ENCODE data around the gene UBQLNL. TPM values are rescaled to one million over a fixed set of nuclear protein-coding genes. Genes with fewer than 3 reads are reported as not detected.

UBQLNL gene
- total RNA-seq, 2 experiments from 2014 or later: 0.19 to 0.55 TPM

DNA sequence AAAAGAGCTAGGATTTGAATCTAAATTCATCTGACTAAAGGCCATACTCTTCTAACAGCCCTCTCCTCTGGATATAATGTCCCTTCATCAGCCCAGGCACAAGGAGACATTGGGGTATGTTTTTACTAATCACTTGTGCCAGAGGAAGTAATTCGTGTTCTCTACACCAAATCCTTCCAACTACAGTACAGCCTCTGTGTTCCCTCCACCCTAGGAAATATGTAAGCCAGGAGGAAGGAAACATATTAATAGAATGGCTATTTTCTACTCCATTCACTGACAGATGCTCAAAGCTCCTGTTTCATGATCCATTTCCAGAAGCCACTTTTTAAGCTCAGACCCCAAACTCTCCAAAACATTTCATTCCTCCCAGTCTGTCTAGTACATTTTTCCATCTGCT lies 12.0 kb upstream of the UBQLNL start:
- ATAC-seq (no peak), DNase-seq (no peak)
- Mint-ChIP-seq H3K4me1 (no peaks in the 10 kb centered on the region), H3K36me3 (no peaks in the 10 kb centered on the region), H3K27me3 (peaks cover 2% of the 10 kb centered on the region), H3K27ac (no peak overlapping the region), H3K9me3 (ENCODE audit: low read depth) (no peaks in the 10 kb centered on the region), H3K4me3 (no peak overlapping the region)
- CTCF ChIA-PET: no interaction called here

DNA sequence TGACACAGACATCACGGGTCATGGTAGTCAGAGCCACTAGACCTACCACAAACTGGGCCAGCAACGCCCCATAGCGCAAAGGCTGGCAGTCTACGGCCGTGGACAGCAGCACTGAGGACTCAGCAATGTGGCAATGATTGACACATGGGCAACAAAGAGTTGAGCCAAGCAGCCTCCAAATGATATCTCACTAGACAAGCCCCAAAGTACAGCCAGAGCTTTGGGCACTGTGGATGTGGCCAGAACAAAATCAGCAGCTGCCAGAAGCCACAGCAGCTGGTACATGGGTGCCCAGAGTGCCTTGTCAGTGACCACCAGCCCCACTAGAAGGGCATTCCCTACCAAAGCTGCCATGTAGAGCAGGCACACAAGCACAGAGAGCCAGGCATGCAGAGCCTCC lies 11.2 kb upstream of the UBQLNL start:
- no peaks in the 10 kb centered on the region for H3K36me3 Mint-ChIP-seq
- DNase-seq: no peak
- H3K4me1 Mint-ChIP-seq: no peaks in the 10 kb centered on the region
- H3K27ac Mint-ChIP-seq: no peak overlapping the region
- ATAC-seq: no peak
- no peaks in the 10 kb centered on the region for H3K9me3 Mint-ChIP-seq (ENCODE audit: low read depth)
- CTCF ChIA-PET: no interaction called here
- no peak overlapping the region for H3K4me3 Mint-ChIP-seq
- H3K27me3 Mint-ChIP-seq: peaks cover 2% of the 10 kb centered on the region

GRCh38 chr11:5524756-5525155 lies 8.3 kb upstream of the UBQLNL start:
- Mint-ChIP-seq H3K36me3 (no peaks in the 10 kb centered on the region), H3K9me3 (ENCODE audit: low read depth) (no peaks in the 10 kb centered on the region), H3K4me1 (no peaks in the 10 kb centered on the region), H3K27ac (no peak overlapping the region), H3K4me3 (no peak overlapping the region), H3K27me3 (no peaks in the 10 kb centered on the region)
- DNase-seq (no peak), ATAC-seq (no peak)
- CTCF ChIA-PET: no interaction called here

DNA sequence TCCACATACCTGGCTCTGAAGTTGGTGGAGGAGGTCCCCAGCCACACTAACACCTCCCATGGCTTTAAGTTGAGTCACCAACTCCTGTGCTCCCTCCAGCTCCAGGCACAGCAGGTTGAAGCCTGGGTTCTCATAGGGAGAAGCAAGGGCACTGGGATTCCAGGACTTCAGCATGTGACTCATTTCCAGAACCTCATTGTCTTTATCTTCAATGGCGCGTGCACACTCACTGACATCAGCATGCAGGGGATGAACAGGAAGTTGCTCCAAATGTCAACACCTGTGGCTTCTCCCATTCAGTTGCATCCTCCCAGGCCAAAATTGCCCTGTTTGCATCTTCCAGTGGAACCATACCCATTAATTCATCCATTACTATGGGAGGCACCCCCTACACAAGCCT lies 5.8 kb upstream of the UBQLNL start:
- no peaks in the 10 kb centered on the region for H3K27me3 Mint-ChIP-seq
- CTCF ChIA-PET: no interaction called here
- no peaks in the 10 kb centered on the region for H3K9me3 Mint-ChIP-seq (ENCODE audit: low read depth)
- no peak for DNase-seq
- H3K27ac Mint-ChIP-seq: no peak overlapping the region
- ATAC-seq: no peak
- no peak overlapping the region for H3K4me3 Mint-ChIP-seq
- H3K4me1 Mint-ChIP-seq: no peaks in the 10 kb centered on the region
- no peaks in the 10 kb centered on the region for H3K36me3 Mint-ChIP-seq

GRCh38 chr11:5521540-5521939 lies 5.0 kb upstream of the UBQLNL start:
- Mint-ChIP-seq H3K27ac (no peak overlapping the region), H3K9me3 (ENCODE audit: low read depth) (no peaks in the 10 kb centered on the region), H3K36me3 (no peaks in the 10 kb centered on the region), H3K4me1 (no peaks in the 10 kb centered on the region), H3K4me3 (no peak overlapping the region), H3K27me3 (no peaks in the 10 kb centered on the region)
- ATAC-seq (no peak), DNase-seq (no peak)
- CTCF ChIA-PET: no interaction called here

GRCh38 chr11:5514841-5515240 lies 1.7 kb downstream of the UBQLNL start:
- H3K27me3 Mint-ChIP-seq: peaks cover 17% of the 10 kb centered on the region

GRCh38 chr11:5509803-5510202 lies 6.7 kb downstream of the UBQLNL start, which contains the start of gene UBQLN3:
Gene UBQLN3, minus strand, starts transcription at chr11:5509957. Its CDS starts 399 bp downstream, at chr11:5509558.
- no peaks in the 10 kb centered on the region for H3K9me3 Mint-ChIP-seq (ENCODE audit: low read depth)
- no peak for ATAC-seq
- H3K27me3 Mint-ChIP-seq: peaks cover 17% of the 10 kb centered on the region
- no peak within 1 kb of the TSS for H3K27ac Mint-ChIP-seq
- no peak within 1 kb of the TSS for H3K4me3 Mint-ChIP-seq
- no peaks in the 10 kb centered on the region for H3K4me1 Mint-ChIP-seq
- CTCF ChIA-PET: no interaction called here
- no peak for DNase-seq
- no peaks in the 10 kb centered on the region for H3K36me3 Mint-ChIP-seq

More at GRCh38 chr11:5514841-5515240, 1.7 kb downstream of the UBQLNL start:
- no peak for ATAC-seq
- CTCF ChIA-PET: no interaction called here
- Mint-ChIP-seq H3K9me3 (ENCODE audit: low read depth) (no peaks in the 10 kb centered on the region), H3K27ac (no peak overlapping the region), H3K4me3 (no peak overlapping the region), H3K4me1 (no peaks in the 10 kb centered on the region), H3K36me3 (no peaks in the 10 kb centered on the region)
- DNase-seq: no peak

DNA sequence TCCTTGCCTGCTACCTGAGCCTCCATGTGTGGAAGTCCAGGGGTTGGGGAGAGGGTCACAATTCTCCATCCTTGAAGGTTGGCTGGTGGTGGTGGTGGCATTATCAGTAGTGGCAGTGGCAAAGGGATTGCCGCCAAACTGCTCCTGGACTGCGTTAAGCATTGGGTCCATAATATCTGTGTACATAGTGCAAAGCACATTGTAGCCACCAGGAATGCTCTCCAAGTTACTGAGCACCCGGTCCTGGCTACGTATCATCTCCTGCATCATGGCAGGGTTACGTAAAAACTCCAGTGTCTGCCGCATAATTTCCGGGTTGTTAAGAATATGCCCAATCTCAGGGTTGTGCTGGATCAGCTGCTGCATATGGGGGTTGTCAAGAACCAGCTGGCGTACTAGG lies 7.9 kb downstream of the UBQLNL start:
- Mint-ChIP-seq H3K36me3 (no peaks in the 10 kb centered on the region), H3K27ac (no peak overlapping the region), H3K27me3 (peaks cover 17% of the 10 kb centered on the region), H3K4me3 (no peak overlapping the region), H3K9me3 (ENCODE audit: low read depth) (no peaks in the 10 kb centered on the region), H3K4me1 (no peaks in the 10 kb centered on the region)
- CTCF ChIA-PET: no interaction called here
- DNase-seq (no peak), ATAC-seq (no peak)

DNA sequence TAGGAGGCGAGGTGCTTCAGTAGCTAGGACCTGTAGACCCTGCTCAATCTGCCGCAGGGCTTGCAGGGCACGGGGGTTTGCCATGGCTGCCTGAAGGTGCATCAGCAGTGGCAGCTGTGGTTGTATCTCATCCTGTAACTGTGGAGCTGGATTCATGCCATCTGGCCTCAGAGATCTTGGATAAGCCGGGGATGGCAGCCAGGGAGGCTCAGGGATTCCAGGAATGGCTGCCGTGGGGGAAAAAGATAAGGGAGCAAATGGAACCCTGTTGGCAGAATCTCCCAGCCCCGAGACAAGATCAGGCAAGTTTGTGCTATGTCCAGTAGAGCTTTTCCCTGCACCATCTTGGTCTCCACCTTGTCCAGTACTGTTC lies 8.6 kb downstream of the UBQLNL start:
- Mint-ChIP-seq H3K27ac (no peak overlapping the region), H3K27me3 (peaks cover 14% of the 10 kb centered on the region), H3K9me3 (ENCODE audit: low read depth) (no peaks in the 10 kb centered on the region), H3K4me1 (no peaks in the 10 kb centered on the region), H3K4me3 (no peak overlapping the region), H3K36me3 (no peaks in the 10 kb centered on the region)
- no peak for DNase-seq
- no peak for ATAC-seq
- CTCF ChIA-PET: no interaction called here

DNA sequence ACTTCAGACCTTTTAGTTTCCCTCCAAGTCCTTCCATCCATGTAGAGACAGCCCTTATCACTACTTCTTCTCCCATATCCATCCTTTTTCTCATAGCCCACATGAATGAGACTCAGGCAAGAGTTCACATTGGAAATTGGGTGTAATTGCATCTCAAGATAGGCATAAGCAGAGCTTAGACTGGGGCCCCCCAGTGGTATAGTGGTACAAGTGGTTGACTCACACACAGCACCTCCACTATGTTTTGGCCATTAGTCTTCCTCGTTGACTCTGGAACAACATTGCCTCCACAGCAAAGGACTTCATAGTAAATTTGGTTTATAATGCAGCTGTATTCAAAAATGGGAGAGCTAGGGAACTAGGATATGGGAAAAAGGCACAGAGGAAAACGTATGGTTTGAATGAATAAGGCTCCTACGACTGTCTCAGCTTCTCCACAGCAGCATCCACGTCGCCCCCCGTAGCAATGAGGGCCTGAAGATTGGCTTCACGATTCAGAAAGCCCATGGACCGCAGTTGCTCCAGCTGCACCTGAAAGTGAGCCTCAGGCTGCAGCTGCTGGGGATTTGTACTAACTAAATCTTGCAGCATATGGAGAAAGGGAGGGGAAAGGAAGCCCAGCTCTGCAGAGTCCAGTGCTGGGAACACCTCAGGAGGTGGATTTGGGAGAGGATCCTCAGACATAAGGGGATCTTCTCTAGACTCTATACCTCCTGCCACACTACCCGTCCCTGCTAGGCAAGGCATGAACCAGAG lies 9.1 kb downstream of the UBQLNL start:
- no peak overlapping the region for H3K27ac Mint-ChIP-seq
- no peaks in the 10 kb centered on the region for H3K4me1 Mint-ChIP-seq
- ATAC-seq (no peak), DNase-seq (no peak)
- peaks cover 13% of the 10 kb centered on the region for H3K27me3 Mint-ChIP-seq
- no peaks in the 10 kb centered on the region for H3K36me3 Mint-ChIP-seq
- CTCF ChIA-PET: no interaction called here
- H3K9me3 Mint-ChIP-seq (ENCODE audit: low read depth): no peaks in the 10 kb centered on the region
- H3K4me3 Mint-ChIP-seq: no peak overlapping the region

GRCh38 chr11:5505363-5506048 lies 11.0 kb downstream of the UBQLNL start:
- Mint-ChIP-seq H3K36me3 (no peaks in the 10 kb centered on the region), H3K27ac (no peak overlapping the region), H3K27me3 (peaks cover 5% of the 10 kb centered on the region), H3K4me1 (no peaks in the 10 kb centered on the region), H3K4me3 (no peak overlapping the region), H3K9me3 (ENCODE audit: low read depth) (no peaks in the 10 kb centered on the region)
- no peak for ATAC-seq
- CTCF ChIA-PET: no interaction called here
- DNase-seq: no peak

DNA sequence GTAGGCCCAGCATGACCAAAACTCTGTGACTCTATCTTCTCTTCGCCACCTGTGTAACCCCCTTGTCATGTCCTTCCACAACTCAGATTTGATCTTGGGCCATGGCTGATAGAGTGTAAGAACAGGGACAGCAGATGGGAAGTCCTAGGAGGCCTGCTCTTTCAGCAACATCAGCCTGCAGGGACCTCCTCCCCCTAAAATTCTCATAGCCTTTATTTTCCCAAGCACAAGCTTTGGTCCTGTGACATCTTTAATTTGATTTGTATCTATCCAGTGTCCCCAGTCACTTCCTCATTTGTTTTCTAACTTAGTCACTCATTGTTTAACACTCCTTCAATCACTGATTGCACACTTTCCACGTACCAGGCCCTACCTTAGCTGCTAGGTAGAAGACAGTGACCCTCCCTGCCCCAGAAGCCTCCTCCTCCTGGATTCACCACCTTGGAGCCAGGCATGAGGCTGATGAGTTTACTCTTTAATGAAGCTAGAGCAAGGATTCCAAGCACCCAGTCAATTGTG lies 12.0 kb downstream of the UBQLNL start:
- H3K4me1 Mint-ChIP-seq: no peaks in the 10 kb centered on the region
- H3K9me3 Mint-ChIP-seq (ENCODE audit: low read depth): no peaks in the 10 kb centered on the region
- ATAC-seq (no peak), DNase-seq (no peak)
- no peak overlapping the region for H3K4me3 Mint-ChIP-seq
- CTCF ChIA-PET: no interaction called here
- no peaks in the 10 kb centered on the region for H3K36me3 Mint-ChIP-seq
- no peak overlapping the region for H3K27ac Mint-ChIP-seq
- H3K27me3 Mint-ChIP-seq: peaks cover 3% of the 10 kb centered on the region

DNA sequence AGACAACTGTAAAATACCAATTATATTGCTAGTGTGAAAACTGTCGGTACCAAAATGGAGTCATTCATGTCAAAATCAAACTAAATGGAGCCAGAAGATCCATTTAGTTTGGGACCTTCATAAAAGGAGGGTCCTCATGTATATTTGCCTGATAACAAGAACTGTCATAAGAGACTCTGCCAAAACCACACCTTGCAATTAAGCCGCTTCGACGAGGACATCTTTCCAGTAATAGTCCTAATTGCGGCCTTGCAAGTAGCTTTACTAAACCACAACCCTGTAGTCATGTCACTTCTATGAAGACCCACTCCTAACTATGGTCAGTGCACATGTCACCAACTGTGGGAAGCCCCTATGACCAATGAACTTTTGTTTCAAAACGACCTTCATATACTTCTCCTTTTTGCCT lies 16.1 kb downstream of the UBQLNL start:
- CTCF ChIA-PET: no interaction called here
- H3K27ac Mint-ChIP-seq: no peak overlapping the region
- H3K4me3 Mint-ChIP-seq: no peak overlapping the region
- no peak for DNase-seq
- ATAC-seq: no peak
- H3K4me1 Mint-ChIP-seq: no peaks in the 10 kb centered on the region
- no peaks in the 10 kb centered on the region for H3K9me3 Mint-ChIP-seq (ENCODE audit: low read depth)
- H3K27me3 Mint-ChIP-seq: peaks cover 7% of the 10 kb centered on the region
- no peaks in the 10 kb centered on the region for H3K36me3 Mint-ChIP-seq

GRCh38 chr11:5499671-5500070 lies 16.8 kb downstream of the UBQLNL start:
- peaks cover 7% of the 10 kb centered on the region for H3K27me3 Mint-ChIP-seq
- no peak overlapping the region for H3K27ac Mint-ChIP-seq
- no peak overlapping the region for H3K4me3 Mint-ChIP-seq
- DNase-seq: no peak
- no peak for ATAC-seq
- no peaks in the 10 kb centered on the region for H3K4me1 Mint-ChIP-seq
- no peaks in the 10 kb centered on the region for H3K36me3 Mint-ChIP-seq
- CTCF ChIA-PET: no interaction called here
- no peaks in the 10 kb centered on the region for H3K9me3 Mint-ChIP-seq (ENCODE audit: low read depth)

Measured in activated CD8-positive, alpha-beta memory T cell treated with anti-CD3 and anti-CD28 coated beads, Interleukin-2, amount 10 ng/mL, durations not matched to agents 7 days and 5 days (primary cell).